Cardiac muscle cell (in vitro differentiated cells and primary cell): ENCODE results near the gene VWA2. TPM values are rescaled to one million over a fixed set of nuclear protein-coding genes. Genes with fewer than 3 reads are reported as not detected.

ENCODE experiments used
- DNase-seq, 2 donors: peaks; one replicate each; pipeline versions ENCODE4 v3.0.0 to v3.0.0-alpha.2; 2010 to 2017; ENCODE audit warnings: low read depth in 1 of 2, low spot score in 1 of 2
- H3K27ac ChIP-seq: fragments of 200-600 bp; sonication (generic); 2 replicates; pipeline ENCODE4 v1.5.1; 2016
- H3K27me3 ChIP-seq: fragments of 200-600 bp; sonication (generic); 2 replicates; pipeline ENCODE4 v1.6.0; 2016; ENCODE audit warnings: control low read depth
- H3K36me3 ChIP-seq: fragments of 200-600 bp; sonication (generic); 2 replicates; pipeline ENCODE4 v1.5.1; 2016; ENCODE audit warnings: control low read depth
- H3K4me1 ChIP-seq: fragments of 200-600 bp; sonication (generic); 2 replicates; pipeline ENCODE4 v1.8.1; 2017; ENCODE audit warnings: low read depth, mild to moderate bottlenecking, mixed run types
- H3K4me3 ChIP-seq: fragments of 200-600 bp; sonication (generic); 2 replicates; pipeline ENCODE4 v1.5.1; 2016; ENCODE audit warnings: mild to moderate bottlenecking
- H3K9me3 ChIP-seq: fragments of 200-600 bp; sonication (generic); 2 replicates; pipeline ENCODE4 v1.5.1; 2017; ENCODE audit warnings: low read depth, mild to moderate bottlenecking, control low read depth
- polyA plus RNA-seq: library from polyadenylated mRNA; unstranded; fragments of >200 nt; fragmentation: Nextera tagmentation; extraction: Ambion mirVana; gene quantifications from 2 replicates; pipeline ENCODE4 v1.2.1, GENCODE V29; 2016
- total RNA-seq: library from RNA; depleted of rRNA; stranded (reverse); fragments of >200 nt; gene quantifications from 2 replicates; pipeline ENCODE4 v1.2.3, GENCODE V29; 2016
- TF ChIP-seq, protein P1 (sequence below): IDR thresholded peaks from 2 replicates; pipeline ENCODE4 v1.5.1; 2012; ENCODE audit warnings: low read depth, mild to moderate bottlenecking, low read length

The VWA2 gene
- total and polyA plus RNA-seq, 2 experiments from 2014 or later, result not detected

DNA sequence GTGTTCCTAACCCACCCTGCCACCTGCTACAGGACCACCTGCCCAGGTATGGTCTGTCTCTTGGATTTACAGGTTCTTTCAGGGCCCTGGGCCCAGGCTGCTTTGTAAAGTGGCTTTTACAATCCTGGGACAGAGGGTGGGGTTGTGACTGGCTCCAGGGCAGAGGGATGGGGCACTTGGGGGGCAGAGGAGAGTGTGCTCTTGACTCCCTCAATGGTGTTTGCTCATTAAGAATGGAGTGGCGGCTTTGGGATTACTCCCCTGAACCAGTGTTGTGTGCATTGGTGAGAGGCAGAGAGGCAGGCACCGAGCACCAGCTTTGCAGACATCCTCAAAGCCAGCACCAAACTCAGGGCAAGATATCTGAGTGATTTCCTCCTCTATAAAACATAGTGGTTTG, 43.5 kb downstream of the VWA2 start:
- Histone ChIP-seq H3K9me3 (no peaks in the 10 kb centered on the region), H3K27me3 (no peaks in the 10 kb centered on the region), H3K36me3 (no peaks in the 10 kb centered on the region), H3K4me3 (no peak overlapping the region), H3K4me1 (no peaks in the 10 kb centered on the region), H3K27ac (no peak overlapping the region)
- TF ChIP-seq, protein P1, sequence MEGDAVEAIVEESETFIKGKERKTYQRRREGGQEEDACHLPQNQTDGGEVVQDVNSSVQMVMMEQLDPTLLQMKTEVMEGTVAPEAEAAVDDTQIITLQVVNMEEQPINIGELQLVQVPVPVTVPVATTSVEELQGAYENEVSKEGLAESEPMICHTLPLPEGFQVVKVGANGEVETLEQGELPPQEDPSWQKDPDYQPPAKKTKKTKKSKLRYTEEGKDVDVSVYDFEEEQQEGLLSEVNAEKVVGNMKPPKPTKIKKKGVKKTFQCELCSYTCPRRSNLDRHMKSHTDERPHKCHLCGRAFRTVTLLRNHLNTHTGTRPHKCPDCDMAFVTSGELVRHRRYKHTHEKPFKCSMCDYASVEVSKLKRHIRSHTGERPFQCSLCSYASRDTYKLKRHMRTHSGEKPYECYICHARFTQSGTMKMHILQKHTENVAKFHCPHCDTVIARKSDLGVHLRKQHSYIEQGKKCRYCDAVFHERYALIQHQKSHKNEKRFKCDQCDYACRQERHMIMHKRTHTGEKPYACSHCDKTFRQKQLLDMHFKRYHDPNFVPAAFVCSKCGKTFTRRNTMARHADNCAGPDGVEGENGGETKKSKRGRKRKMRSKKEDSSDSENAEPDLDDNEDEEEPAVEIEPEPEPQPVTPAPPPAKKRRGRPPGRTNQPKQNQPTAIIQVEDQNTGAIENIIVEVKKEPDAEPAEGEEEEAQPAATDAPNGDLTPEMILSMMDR, result no peak
- DNase-seq, result no peak

DNA sequence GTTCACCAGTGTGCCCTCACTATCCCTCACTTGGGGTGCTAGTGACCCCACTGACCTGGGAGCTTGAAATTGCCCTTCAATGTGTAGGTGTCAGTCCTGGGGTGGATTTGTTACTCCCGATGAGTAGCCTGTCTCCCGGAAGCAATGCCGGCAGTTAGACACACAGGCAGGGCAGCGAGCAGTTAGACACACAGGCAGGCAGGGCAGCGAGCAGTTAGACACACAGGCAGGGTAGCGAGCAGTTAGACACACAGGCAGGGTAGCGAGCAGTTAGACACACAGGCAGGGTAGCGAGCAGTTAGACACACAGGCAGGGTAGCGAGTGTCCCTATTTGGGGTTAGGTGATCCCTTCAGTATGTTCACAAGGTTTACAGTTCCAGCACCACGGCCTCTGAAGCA, 44.0 kb downstream of the VWA2 start:
- Histone ChIP-seq H3K4me3 (no peak overlapping the region), H3K36me3 (no peaks in the 10 kb centered on the region), H3K9me3 (no peaks in the 10 kb centered on the region), H3K4me1 (no peaks in the 10 kb centered on the region), H3K27me3 (no peaks in the 10 kb centered on the region), H3K27ac (no peak overlapping the region)
- TF ChIP-seq, protein P1, result no peak
- no peak for DNase-seq

DNA sequence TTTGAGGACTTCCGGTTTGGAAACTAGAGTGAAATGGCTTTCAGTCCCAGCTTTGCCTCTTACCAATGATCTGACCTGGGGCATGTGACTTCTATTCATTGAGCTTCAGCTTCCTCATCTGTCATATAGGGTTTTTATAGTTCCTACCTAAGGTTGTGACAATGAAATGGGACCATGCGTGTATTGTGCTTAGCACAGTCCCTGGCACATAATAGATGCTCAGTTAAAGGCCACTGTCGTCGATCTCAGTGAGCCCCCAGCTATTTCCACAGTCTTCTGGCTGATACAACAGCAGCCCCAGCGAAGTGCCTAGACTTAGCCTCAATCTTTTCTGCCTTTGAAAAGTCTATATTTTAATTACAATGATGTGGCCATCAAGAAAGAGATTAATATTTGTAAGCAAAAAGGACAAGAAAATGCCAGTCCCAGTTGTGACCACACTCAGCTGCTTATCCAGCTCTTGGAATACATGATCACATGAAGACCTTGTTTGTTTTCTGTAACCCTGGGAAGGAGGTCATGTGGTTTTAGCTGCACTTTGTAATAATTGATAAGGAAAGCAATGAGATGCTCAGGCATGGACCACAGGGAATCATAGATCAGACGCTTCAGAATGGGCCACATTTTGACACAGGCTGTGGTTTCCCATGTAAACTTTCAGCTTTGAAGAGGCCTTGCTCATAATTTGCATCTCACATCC, 44.6 kb downstream of the VWA2 start:
- Histone ChIP-seq H3K4me1 (no peaks in the 10 kb centered on the region), H3K27me3 (no peaks in the 10 kb centered on the region), H3K36me3 (no peaks in the 10 kb centered on the region), H3K9me3 (no peaks in the 10 kb centered on the region), H3K4me3 (no peak overlapping the region), H3K27ac (no peak overlapping the region)
- TF ChIP-seq, protein P1, result no peak
- no peak for DNase-seq

DNA sequence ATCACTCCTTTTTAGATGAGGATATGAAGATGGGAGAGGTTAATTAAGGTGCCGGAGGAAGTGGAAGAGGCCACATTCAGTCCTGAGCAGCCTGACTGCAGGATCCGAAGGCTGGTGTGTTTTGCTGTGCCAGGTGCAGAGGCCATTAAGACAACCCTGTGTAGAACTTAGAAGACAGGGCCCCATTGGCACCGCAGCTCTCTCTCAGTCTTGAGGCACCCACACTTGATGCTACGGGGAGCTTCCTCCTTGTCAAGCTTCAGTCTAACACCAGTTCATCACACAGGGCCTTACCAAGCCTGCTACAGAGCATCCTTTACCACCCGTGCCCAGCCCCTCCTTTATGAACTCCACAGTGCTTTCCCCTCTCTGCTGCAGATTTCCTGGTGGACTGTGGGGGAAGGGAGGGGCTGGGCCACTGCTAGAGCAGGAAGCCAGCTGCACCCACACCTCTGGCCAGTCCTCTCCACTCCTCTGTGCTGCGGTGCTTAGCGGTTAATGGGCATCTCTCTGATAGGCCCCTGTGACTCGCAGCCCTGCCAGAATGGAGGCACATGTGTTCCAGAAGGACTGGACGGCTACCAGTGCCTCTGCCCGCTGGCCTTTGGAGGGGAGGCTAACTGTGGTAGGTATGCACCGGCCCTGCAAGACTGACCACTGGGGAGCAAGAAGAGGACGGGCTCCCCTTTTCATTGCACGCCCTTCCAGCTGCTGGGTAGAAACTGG, 45.5 kb downstream of the VWA2 start:
- Histone ChIP-seq H3K4me1 (no peaks in the 10 kb centered on the region), H3K36me3 (no peaks in the 10 kb centered on the region), H3K9me3 (no peaks in the 10 kb centered on the region), H3K4me3 (no peak overlapping the region), H3K27me3 (no peaks in the 10 kb centered on the region), H3K27ac (no peak overlapping the region)
- TF ChIP-seq, protein P1, result no peak
- no peak for DNase-seq

DNA sequence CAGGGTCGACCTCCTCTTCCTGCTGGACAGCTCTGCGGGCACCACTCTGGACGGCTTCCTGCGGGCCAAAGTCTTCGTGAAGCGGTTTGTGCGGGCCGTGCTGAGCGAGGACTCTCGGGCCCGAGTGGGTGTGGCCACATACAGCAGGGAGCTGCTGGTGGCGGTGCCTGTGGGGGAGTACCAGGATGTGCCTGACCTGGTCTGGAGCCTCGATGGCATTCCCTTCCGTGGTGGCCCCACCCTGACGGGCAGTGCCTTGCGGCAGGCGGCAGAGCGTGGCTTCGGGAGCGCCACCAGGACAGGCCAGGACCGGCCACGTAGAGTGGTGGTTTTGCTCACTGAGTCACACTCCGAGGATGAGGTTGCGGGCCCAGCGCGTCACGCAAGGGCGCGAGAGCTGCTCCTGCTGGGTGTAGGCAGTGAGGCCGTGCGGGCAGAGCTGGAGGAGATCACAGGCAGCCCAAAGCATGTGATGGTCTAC, 46.9 kb downstream of the VWA2 start:
- H3K27ac ChIP-seq, result no peak overlapping the region
- H3K27me3 ChIP-seq, result no peaks in the 10 kb centered on the region
- TF ChIP-seq, protein P1, result no peak
- no peak for DNase-seq
- H3K36me3 ChIP-seq, result no peaks in the 10 kb centered on the region
- no peaks in the 10 kb centered on the region for H3K4me1 ChIP-seq
- no peaks in the 10 kb centered on the region for H3K9me3 ChIP-seq
- no peak overlapping the region for H3K4me3 ChIP-seq
